GM23338 (cell line): Measurements from ENCODE around the gene C16orf74. TPM values are rescaled to one million over a fixed set of nuclear protein-coding genes. Genes with fewer than 3 reads are reported as not detected.

Experiments
- ATAC-seq: fragments of 200-7000 bp; cut with Tn5 transposase; 3 replicates; pipeline ENCODE4 v1.9.1; 2020
- DNase-seq: peaks from one replicate; pipeline ENCODE4 v3.0.0-alpha.2; 2015; ENCODE audit warnings: low spot score
- H2AFZ ChIP-seq: fragments of 200-600 bp; sonication (generic); 2 replicates; pipeline ENCODE4 v1.8.0; 2016; ENCODE audit warnings: antibody characterized with exemption, mild to moderate bottlenecking, moderate library complexity
- H3F3A ChIP-seq: fragments of 200-600 bp; sonication (generic); replicated peaks from 2 replicates; pipeline ENCODE4 v1.8.0; 2017; ENCODE audit warnings: antibody characterized with exemption, mixed run types, low read depth
- H3K27ac ChIP-seq: fragments of 200-600 bp; sonication (generic); 2 replicates; pipeline ENCODE4 v1.6.1; 2016; ENCODE audit warnings: low read depth
- H3K27me3 ChIP-seq: fragments of 200-600 bp; sonication (generic); 2 replicates; pipeline ENCODE4 v1.8.0; 2016; ENCODE audit warnings: mild to moderate bottlenecking, mixed run types, moderate library complexity; ENCODE audit not compliant: insufficient read depth
- H3K36me3 ChIP-seq: fragments of 200-600 bp; sonication (generic); 2 replicates; pipeline ENCODE4 v1.8.0; 2016; ENCODE audit warnings: mild to moderate bottlenecking; ENCODE audit not compliant: insufficient read depth
- H3K4me1 ChIP-seq: fragments of 200-600 bp; sonication (generic); 2 replicates; pipeline ENCODE4 v1.8.0; 2016; ENCODE audit warnings: mild to moderate bottlenecking, moderate library complexity; ENCODE audit not compliant: insufficient read depth
- H3K4me2 ChIP-seq: fragments of 200-600 bp; sonication (generic); 2 replicates; pipeline ENCODE4 v1.7.1; 2017; ENCODE audit warnings: mixed run types
- H3K4me3 ChIP-seq: fragments of 200-600 bp; sonication (generic); 2 replicates; pipeline ENCODE4 v1.6.1; 2016; ENCODE audit warnings: mixed run types
- H3K79me2 ChIP-seq: fragments of 200-600 bp; sonication (generic); replicated peaks from 2 replicates; pipeline ENCODE4 v1.8.0; 2017; ENCODE audit warnings: mild to moderate bottlenecking; ENCODE audit not compliant: insufficient read depth
- H3K9me2 ChIP-seq: fragments of 200-600 bp; sonication (generic); 2 replicates; pipeline ENCODE4 v1.8.0; 2017; ENCODE audit not compliant: insufficient read depth
- H4K20me1 ChIP-seq: fragments of 200-600 bp; sonication (generic); replicated peaks from 2 replicates; pipeline ENCODE4 v1.8.0; 2017; ENCODE audit warnings: mild to moderate bottlenecking; ENCODE audit not compliant: insufficient read depth
- H3K27ac Mint-ChIP-seq: 2 replicates; pipeline ENCODE4 v1.8.0; 2020; ENCODE audit warnings: inconsistent platforms, mild to moderate bottlenecking, moderate library complexity, mixed read lengths
- H3K27me3 Mint-ChIP-seq: 3 replicates; pipeline ENCODE4 v1.8.0; 2022; ENCODE audit warnings: low read depth, mild to moderate bottlenecking, moderate library complexity, mixed read lengths, inconsistent platforms; ENCODE audit not compliant: insufficient read depth, poor library complexity
- H3K36me3 Mint-ChIP-seq: 3 replicates; pipeline ENCODE4 v1.8.0; 2021; ENCODE audit warnings: low read depth, mild to moderate bottlenecking, inconsistent platforms, moderate library complexity, mixed read lengths
- H3K4me1 Mint-ChIP-seq: 3 replicates; pipeline ENCODE4 v1.8.0; 2020; ENCODE audit warnings: mild to moderate bottlenecking, inconsistent platforms, mixed read lengths
- H3K4me3 Mint-ChIP-seq: 3 replicates; pipeline ENCODE4 v1.8.0; 2021; ENCODE audit warnings: moderate library complexity, mild to moderate bottlenecking, inconsistent platforms, mixed read lengths
- H3K9me3 Mint-ChIP-seq: 3 replicates; pipeline ENCODE4 v1.8.0; 2020; ENCODE audit warnings: moderate library complexity, mild to moderate bottlenecking, inconsistent platforms, mixed read lengths
- CREB1 ChIP-seq: fragments of 250-450 bp; sonication (Bioruptor Pico); IDR thresholded peaks from 2 replicates; pipeline ENCODE4 v1.5.0; 2020; ENCODE audit warnings: low read depth, mild to moderate bottlenecking, moderate library complexity
- CTCF ChIP-seq, 2 experiments: fragments of 200-600 bp in 1 of 2; sonication (generic) in 1 of 2; conservative IDR thresholded peaks; 2 replicates each; pipeline versions ENCODE4 v1.5.1 to v1.6.1; 2016 to 2017; ENCODE audit warnings: antibody characterized with exemption in 2 of 2, low read depth in 2 of 2, mild to moderate bottlenecking in 2 of 2, moderate library complexity in 1 of 2
- ETS1 ChIP-seq: IDR thresholded peaks from 2 replicates; pipeline ENCODE4 v1.6.1; 2016; ENCODE audit warnings: antibody characterized with exemption
- EZH2 ChIP-seq: fragments of 200-600 bp; sonication (generic); IDR thresholded peaks from one replicate; pipeline ENCODE4 v1.8.0; 2017; ENCODE audit warnings: antibody characterized with exemption, mild to moderate bottlenecking, low read depth; ENCODE audit not compliant: unreplicated experiment
- EZH2phosphoT487 ChIP-seq: fragments of 200-600 bp; sonication (generic); IDR thresholded peaks from one replicate; pipeline ENCODE4 v1.8.1; 2018; ENCODE audit warnings: antibody characterized with exemption; ENCODE audit not compliant: unreplicated experiment
- JUNB ChIP-seq: IDR thresholded peaks from one replicate; pipeline ENCODE4 v1.6.1; 2016; ENCODE audit warnings: antibody characterized with exemption; ENCODE audit not compliant: unreplicated experiment
- NANOG ChIP-seq: IDR thresholded peaks from 2 replicates; pipeline ENCODE4 v1.6.1; 2016; ENCODE audit warnings: antibody characterized with exemption, borderline replicate concordance
- POLR2AphosphoS5 ChIP-seq: IDR thresholded peaks from 2 replicates; pipeline ENCODE4 v1.6.1; 2016; ENCODE audit warnings: antibody characterized with exemption, low read depth
- REST ChIP-seq: IDR thresholded peaks from one replicate; pipeline ENCODE4 v1.6.1; 2018; ENCODE audit warnings: antibody characterized with exemption; ENCODE audit not compliant: unreplicated experiment
- STAT1 ChIP-seq: IDR thresholded peaks from one replicate; pipeline ENCODE4 v1.6.1; 2016; ENCODE audit warnings: antibody characterized with exemption; ENCODE audit not compliant: unreplicated experiment
- ZNF114 ChIP-seq: fragments of 250-450 bp; sonication (Bioruptor Pico); IDR thresholded peaks from 2 replicates; pipeline ENCODE4 v1.5.0; 2020; ENCODE audit warnings: mild to moderate bottlenecking, moderate library complexity
- ZNF331 ChIP-seq: fragments of 250-450 bp; sonication (Bioruptor Pico); IDR thresholded peaks from 2 replicates; pipeline ENCODE4 v1.5.0; 2020; ENCODE audit warnings: low read depth, mild to moderate bottlenecking, moderate library complexity
- ZNF462 ChIP-seq: fragments of 250-450 bp; sonication (Bioruptor Pico); IDR thresholded peaks from 2 replicates; pipeline ENCODE4 v1.5.0; 2020; ENCODE audit warnings: mild to moderate bottlenecking, moderate library complexity
- polyA plus RNA-seq: library from polyadenylated mRNA; unstranded; fragments of >200 nt; fragmentation: Nextera tagmentation; extraction: Ambion mirVana; gene quantifications from 2 replicates; pipeline ENCODE4 v1.2.1, GENCODE V29; 2016
- total RNA-seq: library from RNA; depleted of rRNA; stranded (reverse); fragments of >200 nt; shearing (Covaris generic); gene quantifications from 2 replicates; pipeline ENCODE4 v1.2.3, GENCODE V29; 2014

C16orf74 gene
- total and polyA plus RNA-seq, 2 experiments from 2014 or later = 12.1 to 19.1 TPM

GRCh38 chr16:85704011-85704410 lies 46.9 kb downstream of the C16orf74 start:
- H3K4me2 ChIP-seq = no peak overlapping the region
- H3K27me3 ChIP-seq = no peaks in the 10 kb centered on the region
- H3K27ac ChIP-seq = no peak overlapping the region
- H4K20me1 ChIP-seq = no peaks in the 10 kb centered on the region
- H2AFZ ChIP-seq = no peak overlapping the region
- DNase-seq = no peak
- H3K79me2 ChIP-seq = no peaks in the 10 kb centered on the region
- no peaks in the 10 kb centered on the region for H3K9me2 ChIP-seq
- peaks cover 5% of the 10 kb centered on the region; the same call in 1 of the 2 replicates for H3F3A ChIP-seq
- TF ChIP-seq ZNF462 (CRISPR knock-in tag) (no peak), EZH2phosphoT487 (no peak), CTCF (conservative IDR thresholded peaks at IDR 0.05; ENCODE audit: low read depth in 2 of 2) (no peak), ZNF331 (CRISPR knock-in tag) (no peak), STAT1 (no peak), ETS1 (no peak), REST (no peak), JUNB (no peak), ZNF114 (CRISPR knock-in tag) (no peak), POLR2AphosphoS5 (no peak), EZH2 (no peak), NANOG (no peak), CREB1 (CRISPR knock-in tag) (no peak)
- no peak for ATAC-seq
- no peaks in the 10 kb centered on the region for H3K4me1 ChIP-seq
- no peak overlapping the region for H3K4me3 Mint-ChIP-seq
- H3K4me3 ChIP-seq = no peak overlapping the region
- H3K9me3 Mint-ChIP-seq = no peaks in the 10 kb centered on the region
- H3K27me3 Mint-ChIP-seq = peaks cover 9% of the 10 kb centered on the region
- H3K4me1 Mint-ChIP-seq = peaks cover 6% of the 10 kb centered on the region; the same call in 2 of the 3 replicates
- H3K27ac Mint-ChIP-seq = no peak overlapping the region
- H3K36me3 ChIP-seq = no peaks in the 10 kb centered on the region
- H3K36me3 Mint-ChIP-seq = no peaks in the 10 kb centered on the region
